GM23338 (cell line): ENCODE results near the gene ZNF219.

Source experiments
- POLR2AphosphoS5 ChIP-seq: IDR thresholded peaks from 2 replicates; pipeline ENCODE4 v1.6.1; 2016; ENCODE audit warnings: antibody characterized with exemption, low read depth
- TF ChIP-seq, protein P1 (sequence below), 2 experiments: fragments of 200-600 bp in 1 of 2; sonication (generic) in 1 of 2; conservative IDR thresholded peaks; 2 replicates each; pipeline versions ENCODE4 v1.5.1 to v1.6.1; 2016 to 2017; ENCODE audit warnings: antibody characterized with exemption in 2 of 2, low read depth in 2 of 2, mild to moderate bottlenecking in 2 of 2, moderate library complexity in 1 of 2

DNA sequence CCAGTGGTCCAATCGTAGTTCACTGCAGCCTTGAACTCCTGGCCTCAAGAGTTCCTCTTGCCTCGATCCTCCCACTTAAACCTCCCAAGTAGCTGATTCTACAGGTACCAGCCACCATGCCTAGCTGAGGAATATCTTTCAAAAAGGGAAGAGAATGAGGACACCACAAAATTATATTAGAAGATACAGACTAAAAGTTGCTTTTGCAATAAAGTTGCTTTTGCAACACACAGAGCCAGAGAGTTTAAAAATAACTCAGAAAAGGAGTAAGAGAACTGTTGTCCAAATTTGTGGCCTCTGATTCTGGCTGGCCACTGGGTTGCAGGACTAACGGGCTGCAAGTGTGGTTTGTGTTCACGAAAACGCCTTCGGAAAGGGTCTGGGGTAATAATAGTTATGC lies 22.2 kb upstream of the ZNF219 start:
- TF ChIP-seq, protein P1, sequence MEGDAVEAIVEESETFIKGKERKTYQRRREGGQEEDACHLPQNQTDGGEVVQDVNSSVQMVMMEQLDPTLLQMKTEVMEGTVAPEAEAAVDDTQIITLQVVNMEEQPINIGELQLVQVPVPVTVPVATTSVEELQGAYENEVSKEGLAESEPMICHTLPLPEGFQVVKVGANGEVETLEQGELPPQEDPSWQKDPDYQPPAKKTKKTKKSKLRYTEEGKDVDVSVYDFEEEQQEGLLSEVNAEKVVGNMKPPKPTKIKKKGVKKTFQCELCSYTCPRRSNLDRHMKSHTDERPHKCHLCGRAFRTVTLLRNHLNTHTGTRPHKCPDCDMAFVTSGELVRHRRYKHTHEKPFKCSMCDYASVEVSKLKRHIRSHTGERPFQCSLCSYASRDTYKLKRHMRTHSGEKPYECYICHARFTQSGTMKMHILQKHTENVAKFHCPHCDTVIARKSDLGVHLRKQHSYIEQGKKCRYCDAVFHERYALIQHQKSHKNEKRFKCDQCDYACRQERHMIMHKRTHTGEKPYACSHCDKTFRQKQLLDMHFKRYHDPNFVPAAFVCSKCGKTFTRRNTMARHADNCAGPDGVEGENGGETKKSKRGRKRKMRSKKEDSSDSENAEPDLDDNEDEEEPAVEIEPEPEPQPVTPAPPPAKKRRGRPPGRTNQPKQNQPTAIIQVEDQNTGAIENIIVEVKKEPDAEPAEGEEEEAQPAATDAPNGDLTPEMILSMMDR (conservative IDR thresholded peaks at IDR 0.05; ENCODE audit: low read depth in 2 of 2), result no peak
- TF ChIP-seq POLR2AphosphoS5, result no peak
